HFFc6 (cell line): ENCODE data around the gene RNU6-9. TPM values are rescaled to one million over a fixed set of nuclear protein-coding genes. Genes with fewer than 3 reads are reported as not detected.
"Not testable (repeated sequence)": the region's sequence is repeated elsewhere in the genome, so short reads cannot be mapped to it uniquely, and the experiment has no call there.

Experiments used
- DNase-seq: peaks from one replicate; pipeline ENCODE4 v3.0.0-alpha.2; 2018
- H3K27ac Mint-ChIP-seq: 2 replicates; pipeline ENCODE4 v1.8.0; 2020; ENCODE audit warnings: mild to moderate bottlenecking, mixed read lengths
- H3K27me3 Mint-ChIP-seq: 2 replicates; pipeline ENCODE4 v1.8.0; 2021; ENCODE audit warnings: mild to moderate bottlenecking, moderate library complexity, mixed read lengths; ENCODE audit not compliant: insufficient read depth
- H3K36me3 Mint-ChIP-seq: 2 replicates; pipeline ENCODE4 v1.8.0; 2021; ENCODE audit warnings: low read depth, mixed read lengths
- H3K4me1 Mint-ChIP-seq: 2 replicates; pipeline ENCODE4 v1.8.0; 2020; ENCODE audit warnings: low read depth, mixed read lengths
- H3K4me3 Mint-ChIP-seq: 2 replicates; pipeline ENCODE4 v1.8.0; 2020; ENCODE audit warnings: mild to moderate bottlenecking, moderate library complexity, mixed read lengths
- H3K9me3 Mint-ChIP-seq: 2 replicates; pipeline ENCODE4 v1.8.0; 2020; ENCODE audit warnings: mild to moderate bottlenecking, mixed read lengths
- CTCF ChIP-seq: fragments of 200-600 bp; sonication (generic); IDR thresholded peaks from 2 replicates; pipeline ENCODE4 v1.5.0; 2021; ENCODE audit warnings: antibody characterized with exemption, mild to moderate bottlenecking
- total RNA-seq, 6 experiments: library from RNA; stranded (reverse); fragmentation: NEBNext Ultra II Directional; extraction: Animal tissue kit (Norgen Biotek cat#: 25700); gene quantifications; 2 replicates in 1 of 6; 3 replicates in 5 of 6; pipeline ENCODE4 v1.2.3, GENCODE V29; 2021

Gene RNU6-9
- total RNA-seq, 6 experiments from 2014 or later: not detected

- Mint-ChIP-seq H3K4me3 (no peak overlapping the region), H3K27ac (peak overlapping the region; percentile 52; the same call in 1 of the 2 replicates), H3K9me3 (no peaks in the 10 kb centered on the region), H3K4me1 (no peaks in the 10 kb centered on the region), H3K27me3 (no peaks in the 10 kb centered on the region; the same call in 1 of the 2 replicates), H3K36me3 (peaks cover 5% of the 10 kb centered on the region)
- DNase-seq: peak; percentile 37
- no peak for TF ChIP-seq CTCF
Observed at GRCh38 chr19:887072-887471, 6.2 kb upstream of the RNU6-9 start.

GRCh38 chr19:887599-887998 lies 5.7 kb upstream of the RNU6-9 start:
- Mint-ChIP-seq H3K27ac (no peak overlapping the region), H3K36me3 (no peaks in the 10 kb centered on the region; the same call in 1 of the 2 replicates), H3K4me3 (no peak overlapping the region), H3K27me3 (no peaks in the 10 kb centered on the region; the same call in 1 of the 2 replicates), H3K9me3 (no peaks in the 10 kb centered on the region), H3K4me1 (no peaks in the 10 kb centered on the region)
- no peak for DNase-seq
- no peak for TF ChIP-seq CTCF

- no peak for DNase-seq
- Mint-ChIP-seq H3K27me3 (peaks cover 6% of the 10 kb centered on the region), H3K4me1 (no peaks in the 10 kb centered on the region), H3K4me3 (no peak overlapping the region), H3K9me3 (no peaks in the 10 kb centered on the region), H3K36me3 (no peaks in the 10 kb centered on the region; the same call in 1 of the 2 replicates), H3K27ac (no peak overlapping the region)
- TF ChIP-seq CTCF: no peak
Observed at GRCh38 chr19:888581-889385, 4.5 kb upstream of the RNU6-9 start.

- H3K4me3 Mint-ChIP-seq: no peak overlapping the region
- H3K4me1 Mint-ChIP-seq: no peaks in the 10 kb centered on the region
- H3K27me3 Mint-ChIP-seq: peaks cover 7% of the 10 kb centered on the region
- H3K36me3 Mint-ChIP-seq: no peaks in the 10 kb centered on the region; the same call in 1 of the 2 replicates
- TF ChIP-seq CTCF: no peak
- no peaks in the 10 kb centered on the region for H3K9me3 Mint-ChIP-seq
- H3K27ac Mint-ChIP-seq: no peak overlapping the region
- no peak for DNase-seq
Observed at GRCh38 chr19:889662-890295, 3.5 kb upstream of the RNU6-9 start.

GRCh38 chr19:890831-891230 lies 2.5 kb upstream of the RNU6-9 start:
- H3K36me3 Mint-ChIP-seq: no peaks in the 10 kb centered on the region; the same call in 1 of the 2 replicates
- peaks cover 7% of the 10 kb centered on the region for H3K27me3 Mint-ChIP-seq
- no peaks in the 10 kb centered on the region for H3K4me1 Mint-ChIP-seq
- TF ChIP-seq CTCF: no peak
- H3K9me3 Mint-ChIP-seq: no peaks in the 10 kb centered on the region
- no peak for DNase-seq
- no peak overlapping the region for H3K27ac Mint-ChIP-seq
- H3K4me3 Mint-ChIP-seq: peak overlapping the region; percentile 56

GRCh38 chr19:891421-892200 lies 1.7 kb upstream of the RNU6-9 start:
- H3K36me3 Mint-ChIP-seq, H3K27ac Mint-ChIP-seq, H3K27me3 Mint-ChIP-seq, DNase-seq, H3K9me3 Mint-ChIP-seq, H3K4me1 Mint-ChIP-seq: not testable (repeated sequence)
- peak overlapping the region; percentile 92 for H3K4me3 Mint-ChIP-seq
